K562 (cell line): ENCODE results near the gene ZNF503. TPM values are rescaled to one million over a fixed set of nuclear protein-coding genes. Genes with fewer than 3 reads are reported as not detected.
A peak's percentile ranks its signal among the peaks of the same experiment; 100 is the strongest.

Source experiments
- ATAC-seq: fragments of 200-7000 bp; cut with Tn5 transposase; 3 replicates; pipeline ENCODE4 v1.9.1; 2020; ENCODE audit warnings: moderate library complexity
- BruUV-seq: library from RNA; stranded (reverse); fragments of 400-500 nt; replicated peaks from 2 replicates; lab custom pipeline; 2021; lab: Mats Ljungman, UMichigan
- CTCF ChIA-PET: fragments of 300-600 bp; formaldehyde crosslinking; extraction: SDS; loops from one replicate; lab custom pipeline; 2021; ENCODE audit warnings: low intra/inter-chr PET ratio; lab: Yijun Ruan, JAX
- POLR2A ChIA-PET: fragments of 300-600, 350-650 bp; sonication (Branson Sonifier 250); formaldehyde crosslinking; extraction: SDS; loops from one replicate; lab custom pipeline; 2021; ENCODE audit warnings: antibody characterized with exemption, inconsistent platforms; lab: Yijun Ruan, JAX
- DNase-seq, 4 experiments: peaks; one replicate each; pipeline versions ENCODE4 v3.0.0 to v3.0.0-alpha.2; 2011 to 2018; ENCODE audit warnings: low spot score in 3 of 4, mixed read lengths in 3 of 4; ENCODE audit errors: extremely low read depth in 1 of 4
- FAIRE-seq: peaks from 2 replicates; lab custom pipeline; 2011; peaks lifted over from hg19 to GRCh38; lab: Jason Lieb, UNC
- H2AFZ ChIP-seq: 2 replicates; pipeline ENCODE4 v1.6.0; 2011; ENCODE audit warnings: low read depth, low read length, control low read depth, inconsistent platforms
- H3K27ac ChIP-seq: fragments of 200-600 bp; 3 replicates; pipeline ENCODE4 v1.8.0; 2011; ENCODE audit warnings: low read depth, mild to moderate bottlenecking, control low read depth, inconsistent platforms, low read length, moderate library complexity, mixed read lengths; ENCODE audit errors: extremely low read depth
- H3K27me3 ChIP-seq, 2 experiments: fragments of 300-600 bp in 1 of 2; 2 replicates in 1 of 2; 3 replicates in 1 of 2; pipeline versions ENCODE4 v1.6.0 to v1.8.0; 2011; ENCODE audit warnings: inconsistent platforms in 2 of 2, low read length in 2 of 2, mild to moderate bottlenecking in 1 of 2, mixed read lengths in 1 of 2, moderate library complexity in 1 of 2; ENCODE audit not compliant: control insufficient read depth in 2 of 2, insufficient read depth in 2 of 2
- H3K36me3 ChIP-seq: fragments of 300-600 bp; 3 replicates; pipeline ENCODE4 v1.8.0; 2011; ENCODE audit warnings: mild to moderate bottlenecking, low read length, inconsistent platforms; ENCODE audit not compliant: control insufficient read depth, insufficient read depth
- H3K4me1 ChIP-seq, 2 experiments: fragments of 200-600 bp in 1 of 2; replicated peaks in 1 of 2; 2 replicates in 1 of 2; 3 replicates in 1 of 2; pipeline versions ENCODE4 v1.5.1 to v1.8.0; 2011; ENCODE audit warnings: inconsistent platforms in 2 of 2, low read length in 2 of 2, mild to moderate bottlenecking in 1 of 2, mixed read lengths in 1 of 2, moderate library complexity in 1 of 2; ENCODE audit not compliant: control insufficient read depth in 2 of 2, insufficient read depth in 2 of 2
- H3K4me2 ChIP-seq: 2 replicates; pipeline ENCODE4 v1.6.1; 2011; ENCODE audit warnings: low read length, control low read depth, inconsistent platforms, mixed read lengths; ENCODE audit not compliant: insufficient read depth
- H3K4me3 ChIP-seq: fragments of 200-600 bp; sonication (generic), shearing (Covaris generic); 2 replicates; pipeline ENCODE4 v1.5.1; 2016; ENCODE audit warnings: control low read depth, inconsistent platforms
- H3K79me2 ChIP-seq: fragments of 200-600 bp; 3 replicates; pipeline ENCODE4 v1.8.0; 2011; ENCODE audit warnings: low read length, inconsistent platforms; ENCODE audit not compliant: control insufficient read depth, insufficient read depth
- H3K9ac ChIP-seq, 2 experiments: 2 replicates each; pipeline versions ENCODE4 v1.6.0 to v1.6.1; 2011; ENCODE audit warnings: low read depth in 2 of 2, low read length in 2 of 2, control low read depth in 1 of 2, inconsistent platforms in 1 of 2, mild to moderate bottlenecking in 1 of 2, mixed read lengths in 1 of 2; ENCODE audit not compliant: insufficient read depth in 1 of 2
- H3K9me1 ChIP-seq: one replicate; pipeline ENCODE4 v1.6.0; 2011; ENCODE audit warnings: inconsistent platforms, mild to moderate bottlenecking, low read length, moderate library complexity; ENCODE audit not compliant: control insufficient read depth, insufficient read depth
- H3K9me3 ChIP-seq: replicated peaks from 2 replicates; pipeline ENCODE4 v1.5.1; 2011; ENCODE audit warnings: low read depth, low read length, inconsistent platforms; ENCODE audit not compliant: control insufficient read depth, insufficient read depth
- H4K20me1 ChIP-seq: replicated peaks from 2 replicates; pipeline ENCODE4 v1.6.1; 2011; ENCODE audit warnings: low read length, inconsistent platforms, mixed read lengths; ENCODE audit not compliant: control insufficient read depth, insufficient read depth
- CTBP1 ChIP-seq: fragments of 450-650 bp; IDR thresholded peaks from 2 replicates; pipeline ENCODE4 v1.6.1; 2016; ENCODE audit warnings: borderline replicate concordance
- DEAF1 ChIP-seq: fragments of 450-650 bp; formaldehyde crosslinking; IDR thresholded peaks from 2 replicates; pipeline ENCODE4 v1.4.0; 2020; ENCODE audit warnings: mild to moderate bottlenecking, moderate library complexity
- E4F1 ChIP-seq: fragments of 250-450 bp; sonication (Bioruptor Pico); IDR thresholded peaks from 2 replicates; pipeline ENCODE4 v1.5.0; 2021; ENCODE audit warnings: mild to moderate bottlenecking, borderline replicate concordance
- MCM2 ChIP-seq: fragments of 450-650 bp; IDR thresholded peaks from 2 replicates; pipeline ENCODE4 v1.6.1; 2017; ENCODE audit warnings: low read depth, mild to moderate bottlenecking
- NFIC ChIP-seq: fragments of 450-650 bp; IDR thresholded peaks from 2 replicates; pipeline ENCODE4 v1.6.1; 2017; ENCODE audit warnings: mild to moderate bottlenecking, inconsistent platforms
- OTX1 ChIP-seq: fragments of 450-650 bp; formaldehyde crosslinking; IDR thresholded peaks from 2 replicates; pipeline ENCODE4 v1.4.0; 2022; ENCODE audit warnings: mild to moderate bottlenecking
- RERE ChIP-seq: sonication (generic); formaldehyde crosslinking; IDR thresholded peaks from 2 replicates; pipeline ENCODE4 v1.8.0; 2023; ENCODE audit warnings: missing genetic modification reagents, mild to moderate bottlenecking, borderline replicate concordance
- SMARCE1 ChIP-seq: fragments of 450-650 bp; IDR thresholded peaks from 2 replicates; pipeline ENCODE4 v1.7.1; 2016; ENCODE audit warnings: mild to moderate bottlenecking
- SRSF3 ChIP-seq: fragments of 200-400 bp; formaldehyde crosslinking; IDR thresholded peaks from 2 replicates; pipeline ENCODE4 v1.6.1; 2016; ENCODE audit warnings: mild to moderate bottlenecking, low read length, moderate library complexity; ENCODE audit not compliant: insufficient read depth
- SRSF9 ChIP-seq: fragments of 200-400 bp; formaldehyde crosslinking; IDR thresholded peaks from 2 replicates; pipeline ENCODE4 v1.6.1; 2017; ENCODE audit warnings: low read depth, low read length, borderline replicate concordance
- TAL1 ChIP-seq: fragments of 450-650 bp; IDR thresholded peaks from 2 replicates; pipeline ENCODE4 v1.6.1; 2016; ENCODE audit warnings: mild to moderate bottlenecking
- WGBS: fragments of 100-300 bp; shearing (Covaris generic); methylation state at CpG from one replicate; pipeline ENCODE4 v1.1.6; 2016; ENCODE audit warnings: low coverage, mixed read lengths; ENCODE audit not compliant: insufficient coverage; ENCODE audit errors: missing lambda C conversion rate; 5-methylcytosine and 5-hydroxymethylcytosine counted together
- in situ Hi-C: fragments of 300-500 bp; cut with MboI; formaldehyde crosslinking; loops from 4 replicates; pipeline ENCODE4 v1.15.0; 2018; ENCODE audit warnings: inconsistent platforms, mixed read lengths
- intact Hi-C: fragments of 100-400 bp; cut with micrococcal nuclease; formaldehyde crosslinking; loops from 2 replicates; pipeline ENCODE4 v1.14.2; 2022
- polyA plus RNA-seq, 8 experiments: library from polyadenylated mRNA; depleted of rRNA in 4 of 8; stranded (reverse) in 5 of 8; unstranded in 3 of 8; fragments of >200 nt; fragmentation: Nextera tagmentation in 2 of 8; fragmentation: Illumina TruSeq in 1 of 8; extraction: Ambion mirVana in 2 of 8; extraction: Trizol in 1 of 8; gene quantifications; 2 replicates each; pipeline versions ENCODE4 v1.2.1 to v1.2.3, GENCODE V29; 2011 to 2014; ENCODE audit warnings: inconsistent platforms in 1 of 8, missing spikeins in 1 of 8
- total RNA-seq, 7 experiments: library from RNA; depleted of rRNA in 6 of 7; stranded (reverse); fragments of >200 nt in 6 of 7; fragmentation: Illumina TruSeq in 2 of 7; extraction: Trizol in 2 of 7; gene quantifications; 2 replicates each; pipeline versions ENCODE4 v1.2.1 to v1.2.3, GENCODE V29; 2011 to 2021; ENCODE audit warnings: low replicate concordance in 1 of 7

ZNF503 gene
- total and polyA plus RNA-seq, 9 of the 15 experiments (the other 6 are each of a cell fraction or from before 2014, with no cell fraction given), result not detected

GRCh38 chr10:75395066-75395931 lies 6.3 kb downstream of the ZNF503 start:
- Histone ChIP-seq H2AFZ (peak overlapping the region; percentile 75), H3K4me1 (peaks cover 0 to 38% of the 10 kb centered on the region in 2 experiments; a peak in 3 of 5 replicates), H3K9me1 (no peaks in the 10 kb centered on the region), H3K27ac (no peak overlapping the region), H3K79me2 (no peaks in the 10 kb centered on the region), H3K36me3 (no peaks in the 10 kb centered on the region), H3K4me3 (no peak overlapping the region), H3K9ac (0 out of 4 replicates have a peak overlapping the region, but pooled peaks of 1 of the 2 experiments have one; percentile 66), H4K20me1 (no peaks in the 10 kb centered on the region; the same call in 1 of the 2 replicates), H3K9me3 (no peaks in the 10 kb centered on the region), H3K4me2 (peak overlapping the region; percentile 51), H3K27me3 (peaks cover 8 to 48% of the 10 kb centered on the region in 2 experiments)
- BruUV-seq, result no TSS peak
- no peak for FAIRE-seq
- in situ Hi-C loops (no loop called here), intact Hi-C loops (loop anchor here (10.0 kb wide), 1 partner anchor 1150 kb away; no protein-coding TSS in a partner anchor)
- DNase-seq, result peak; percentile 58 to 92 (median 90)
- peak; percentile 91 for ATAC-seq
- POLR2A ChIA-PET, result interaction anchor here (0.6 kb wide), 2 partner anchors 12 to 491 kb away, joined by 3 to 4 read pairs; no protein-coding TSS in a partner anchor
- 8% methylated on average over 60 of the region's 64 CpGs for WGBS
- CTCF ChIA-PET, result interaction anchor here (0.7 to 1.2 kb wide), 3 partner anchors 72 to 1150 kb away, joined by 3 to 5 read pairs (median 3); no protein-coding TSS in a partner anchor
- TF ChIP-seq OTX1, result no peak
- TF ChIP-seq SMARCE1, result no peak
- no peak for TF ChIP-seq TAL1
- 0 out of 2 replicates have a peak, but pooled peaks have one; percentile 22 for TF ChIP-seq CTBP1
- no peak for TF ChIP-seq E4F1 (CRISPR knock-in tag)
- TF ChIP-seq DEAF1 (CRISPR knock-in tag), result peak; percentile 20; the same call in 1 of the 2 replicates
- no peak for TF ChIP-seq SRSF9
- TF ChIP-seq SRSF3, result no peak
- no peak for TF ChIP-seq RERE (CRISPR knock-in tag)
- TF ChIP-seq NFIC, result peak; percentile 21; the same call in 1 of the 2 replicates
- TF ChIP-seq MCM2, result no peak
